ENCODE data around the gene PTPRN2. TPM values are rescaled to one million over a fixed set of nuclear protein-coding genes. Genes with fewer than 3 reads are reported as not detected.

The PTPRN2 gene
- polyA plus RNA-seq, 2 donors, result 0.37 to 0.40 TPM

- Histone ChIP-seq H3K4me3 (ENCODE audit: low read depth in 1 of 2, low read length in 2 of 2) (no peak overlapping the region), H3K27me3 (ENCODE audit: control insufficient read depth in 1 of 2, insufficient read depth in 2 of 2, low read length in 2 of 2) (no peaks in the 10 kb centered on the region), H3K36me3 (ENCODE audit: control insufficient read depth in 2 of 2, insufficient read depth in 2 of 2, low read length in 1 of 2) (no peaks in the 10 kb centered on the region), H3K4me1 (ENCODE audit: control insufficient read depth in 2 of 2, insufficient read depth in 2 of 2, low read length in 1 of 2) (no peaks in the 10 kb centered on the region), H3K9me3 (ENCODE audit: control insufficient read depth in 2 of 2, insufficient read depth in 1 of 2, low read depth in 1 of 2, low read length in 1 of 2) (no peaks in the 10 kb centered on the region), H3K27ac (ENCODE audit: low read depth in 2 of 2, low read length in 1 of 2) (no peak overlapping the region)
- WGBS, 2 donors, result 91 to 92% methylated on average over 26 of the region's 26 CpGs
These were observed 1035.2 kb downstream of the PTPRN2 start for GRCh38 chr7:157552295-157552993.

GRCh38 chr7:157551325-157552070 is 1036.1 kb downstream of the PTPRN2 start:
- WGBS, 2 donors, result 90 to 93% methylated on average over 11 to 13 of the region's 13 CpGs
- H3K4me1 ChIP-seq (ENCODE audit: control insufficient read depth in 2 of 2, insufficient read depth in 2 of 2, low read length in 1 of 2), result no peaks in the 10 kb centered on the region
- H3K36me3 ChIP-seq (ENCODE audit: control insufficient read depth in 2 of 2, insufficient read depth in 2 of 2, low read length in 1 of 2), result no peaks in the 10 kb centered on the region
- no peaks in the 10 kb centered on the region for H3K9me3 ChIP-seq (ENCODE audit: control insufficient read depth in 2 of 2, insufficient read depth in 1 of 2, low read depth in 1 of 2, low read length in 1 of 2)
- H3K27ac ChIP-seq (ENCODE audit: low read depth in 2 of 2, low read length in 1 of 2), result no peak overlapping the region
- H3K4me3 ChIP-seq (ENCODE audit: low read depth in 1 of 2, low read length in 2 of 2), result no peak overlapping the region
- no peaks in the 10 kb centered on the region for H3K27me3 ChIP-seq (ENCODE audit: control insufficient read depth in 1 of 2, insufficient read depth in 2 of 2, low read length in 2 of 2)

DNA sequence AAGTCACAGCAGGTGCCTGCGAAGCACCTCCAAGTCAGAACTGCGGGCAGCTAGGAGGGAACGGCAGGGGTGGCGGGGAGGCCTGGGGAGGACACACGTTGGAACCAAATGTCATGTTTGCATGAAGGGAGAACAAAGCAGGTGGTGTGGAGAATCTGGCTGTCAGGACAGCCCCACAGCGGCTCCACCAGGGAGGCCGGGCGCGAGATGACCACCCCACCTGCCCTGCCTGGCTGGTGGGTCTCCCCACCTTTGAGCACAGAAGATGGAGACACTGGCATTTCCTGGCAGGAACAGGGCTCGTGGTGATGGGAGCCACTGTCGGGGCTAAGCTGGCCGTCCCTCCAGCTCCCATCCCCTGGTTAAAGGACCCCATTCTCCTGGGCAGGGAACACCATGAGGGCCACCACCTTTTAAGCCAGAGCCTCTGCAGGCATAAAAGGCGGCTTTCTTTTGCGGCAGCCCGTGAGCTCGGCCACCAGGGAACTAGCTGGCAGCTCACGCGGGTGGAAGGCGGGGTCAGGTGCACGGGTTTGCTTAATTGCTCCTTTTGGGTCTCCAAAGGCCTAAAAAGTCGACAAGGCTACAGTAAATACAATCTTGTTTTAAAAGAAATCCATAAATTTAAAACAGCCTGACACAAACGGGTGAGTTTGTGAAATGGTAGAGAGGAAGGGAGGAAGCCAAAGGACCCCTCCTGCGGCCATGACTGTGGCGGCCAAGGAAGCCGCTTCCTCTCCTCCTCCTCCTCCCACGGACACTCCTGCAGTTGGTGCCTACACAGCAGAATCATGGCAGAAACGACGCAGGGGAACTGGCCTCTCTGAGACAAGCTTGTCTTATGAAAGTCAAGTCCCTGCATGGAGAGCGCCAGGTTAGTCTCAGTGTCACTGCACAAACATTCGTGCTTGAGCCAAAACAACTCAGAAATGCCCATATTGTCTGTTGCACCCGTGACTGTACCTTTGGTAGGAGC is 1037.0 kb downstream of the PTPRN2 start:
- Histone ChIP-seq H3K27ac (ENCODE audit: low read depth in 2 of 2, low read length in 1 of 2) (no peak overlapping the region), H3K4me3 (ENCODE audit: low read depth in 1 of 2, low read length in 2 of 2) (no peak overlapping the region), H3K4me1 (ENCODE audit: control insufficient read depth in 2 of 2, insufficient read depth in 2 of 2, low read length in 1 of 2) (no peaks in the 10 kb centered on the region), H3K36me3 (ENCODE audit: control insufficient read depth in 2 of 2, insufficient read depth in 2 of 2, low read length in 1 of 2) (no peaks in the 10 kb centered on the region), H3K9me3 (ENCODE audit: control insufficient read depth in 2 of 2, insufficient read depth in 1 of 2, low read depth in 1 of 2, low read length in 1 of 2) (no peaks in the 10 kb centered on the region), H3K27me3 (ENCODE audit: control insufficient read depth in 1 of 2, insufficient read depth in 2 of 2, low read length in 2 of 2) (no peaks in the 10 kb centered on the region)
- 91% methylated on average over 30 to 31 of the region's 31 CpGs for WGBS, 2 donors

DNA sequence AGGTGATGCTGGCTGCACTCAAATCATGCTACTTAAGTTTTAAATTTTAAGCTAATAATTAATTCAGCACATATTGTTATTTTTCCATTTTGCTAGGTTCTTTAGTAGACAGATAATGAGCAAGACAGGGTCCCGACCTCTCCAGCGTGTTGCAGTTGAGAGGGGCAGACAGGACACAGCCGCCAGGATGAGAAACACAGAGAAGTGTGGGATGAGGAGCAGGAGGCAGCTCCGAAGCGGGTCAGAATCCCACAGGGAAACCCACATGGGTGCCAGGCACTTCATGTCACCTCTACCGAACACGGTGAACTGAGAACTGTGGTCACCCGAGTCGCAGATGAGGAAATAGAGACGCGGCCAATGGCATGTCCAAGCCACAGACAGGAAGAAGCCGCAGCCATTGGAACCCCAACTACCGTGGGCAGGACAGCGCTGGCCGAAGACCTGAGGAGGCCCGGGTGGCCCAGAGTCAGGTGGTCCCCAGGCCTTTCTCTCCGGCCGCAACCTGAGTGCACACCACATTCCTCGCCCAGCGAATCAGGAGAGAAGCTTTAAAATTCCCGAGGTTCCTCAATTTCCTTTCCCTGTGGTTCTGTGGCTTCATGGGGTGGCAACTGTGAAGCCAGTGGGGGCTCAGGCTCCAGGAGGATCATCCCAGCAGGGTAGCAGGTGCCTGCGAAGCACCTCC is 1037.9 kb downstream of the PTPRN2 start:
- Histone ChIP-seq H3K27ac (ENCODE audit: low read depth in 2 of 2, low read length in 1 of 2) (no peak overlapping the region), H3K4me3 (ENCODE audit: low read depth in 1 of 2, low read length in 2 of 2) (no peak overlapping the region), H3K9me3 (ENCODE audit: control insufficient read depth in 2 of 2, insufficient read depth in 1 of 2, low read depth in 1 of 2, low read length in 1 of 2) (peaks cover 0 to 4% of the 10 kb centered on the region in 2 donors), H3K27me3 (ENCODE audit: control insufficient read depth in 1 of 2, insufficient read depth in 2 of 2, low read length in 2 of 2) (no peaks in the 10 kb centered on the region), H3K36me3 (ENCODE audit: control insufficient read depth in 2 of 2, insufficient read depth in 2 of 2, low read length in 1 of 2) (peaks cover 0 to 3% of the 10 kb centered on the region in 2 donors), H3K4me1 (ENCODE audit: control insufficient read depth in 2 of 2, insufficient read depth in 2 of 2, low read length in 1 of 2) (no peaks in the 10 kb centered on the region)
- 94 to 96% methylated on average over 22 of the region's 22 CpGs for WGBS, 2 donors

- WGBS, 2 donors, result 92 to 95% methylated on average over 24 of the region's 24 CpGs
- Histone ChIP-seq H3K27me3 (ENCODE audit: control insufficient read depth in 1 of 2, insufficient read depth in 2 of 2, low read length in 2 of 2) (no peaks in the 10 kb centered on the region), H3K36me3 (ENCODE audit: control insufficient read depth in 2 of 2, insufficient read depth in 2 of 2, low read length in 1 of 2) (peaks cover 0 to 3% of the 10 kb centered on the region in 2 donors), H3K4me3 (ENCODE audit: low read depth in 1 of 2, low read length in 2 of 2) (no peak overlapping the region), H3K4me1 (ENCODE audit: control insufficient read depth in 2 of 2, insufficient read depth in 2 of 2, low read length in 1 of 2) (no peaks in the 10 kb centered on the region), H3K27ac (ENCODE audit: low read depth in 2 of 2, low read length in 1 of 2) (no peak overlapping the region), H3K9me3 (ENCODE audit: control insufficient read depth in 2 of 2, insufficient read depth in 1 of 2, low read depth in 1 of 2, low read length in 1 of 2) (peaks cover 0 to 4% of the 10 kb centered on the region in 2 donors)
These were observed 1038.8 kb downstream of the PTPRN2 start for GRCh38 chr7:157548691-157549303.

- Histone ChIP-seq H3K36me3 (ENCODE audit: control insufficient read depth in 2 of 2, insufficient read depth in 2 of 2, low read length in 1 of 2) (peaks cover 0 to 3% of the 10 kb centered on the region in 2 donors), H3K27me3 (ENCODE audit: control insufficient read depth in 1 of 2, insufficient read depth in 2 of 2, low read length in 2 of 2) (no peaks in the 10 kb centered on the region), H3K9me3 (ENCODE audit: control insufficient read depth in 2 of 2, insufficient read depth in 1 of 2, low read depth in 1 of 2, low read length in 1 of 2) (peaks cover 0 to 4% of the 10 kb centered on the region in 2 donors), H3K4me1 (ENCODE audit: control insufficient read depth in 2 of 2, insufficient read depth in 2 of 2, low read length in 1 of 2) (no peaks in the 10 kb centered on the region), H3K27ac (ENCODE audit: low read depth in 2 of 2, low read length in 1 of 2) (no peak overlapping the region), H3K4me3 (ENCODE audit: low read depth in 1 of 2, low read length in 2 of 2) (no peak overlapping the region)
- WGBS, 2 donors, result 91 to 93% methylated on average over 23 of the region's 23 CpGs
These were observed 1040.0 kb downstream of the PTPRN2 start for GRCh38 chr7:157547611-157548010.

- H3K9me3 ChIP-seq (ENCODE audit: control insufficient read depth in 2 of 2, insufficient read depth in 1 of 2, low read depth in 1 of 2, low read length in 1 of 2), result peaks cover 0 to 4% of the 10 kb centered on the region in 2 donors
- no peaks in the 10 kb centered on the region for H3K27me3 ChIP-seq (ENCODE audit: control insufficient read depth in 1 of 2, insufficient read depth in 2 of 2, low read length in 2 of 2)
- H3K27ac ChIP-seq (ENCODE audit: low read depth in 2 of 2, low read length in 1 of 2), result no peak overlapping the region
- H3K36me3 ChIP-seq (ENCODE audit: control insufficient read depth in 2 of 2, insufficient read depth in 2 of 2, low read length in 1 of 2), result peaks cover 0 to 3% of the 10 kb centered on the region in 2 donors
- 85 to 91% methylated on average over 7 of the region's 7 CpGs for WGBS, 2 donors
- H3K4me3 ChIP-seq (ENCODE audit: low read depth in 1 of 2, low read length in 2 of 2), result no peak overlapping the region
- H3K4me1 ChIP-seq (ENCODE audit: control insufficient read depth in 2 of 2, insufficient read depth in 2 of 2, low read length in 1 of 2), result no peaks in the 10 kb centered on the region
These were observed 1040.5 kb downstream of the PTPRN2 start for GRCh38 chr7:157547102-157547501.

GRCh38 chr7:157545681-157546060 is 1042.0 kb downstream of the PTPRN2 start:
- 92 to 93% methylated on average over 17 of the region's 17 CpGs for WGBS, 2 donors
- Histone ChIP-seq H3K9me3 (ENCODE audit: control insufficient read depth in 2 of 2, insufficient read depth in 1 of 2, low read depth in 1 of 2, low read length in 1 of 2) (peaks cover 0 to 4% of the 10 kb centered on the region in 2 donors), H3K4me3 (ENCODE audit: low read depth in 1 of 2, low read length in 2 of 2) (no peak overlapping the region), H3K27ac (ENCODE audit: low read depth in 2 of 2, low read length in 1 of 2) (no peak overlapping the region), H3K27me3 (ENCODE audit: control insufficient read depth in 1 of 2, insufficient read depth in 2 of 2, low read length in 2 of 2) (no peaks in the 10 kb centered on the region), H3K4me1 (ENCODE audit: control insufficient read depth in 2 of 2, insufficient read depth in 2 of 2, low read length in 1 of 2) (no peaks in the 10 kb centered on the region), H3K36me3 (ENCODE audit: control insufficient read depth in 2 of 2, insufficient read depth in 2 of 2, low read length in 1 of 2) (peaks cover 0 to 3% of the 10 kb centered on the region in 2 donors)
